Kidney (tissue), 14 donors: ENCODE data around the gene SLX9. TPM values are rescaled to one million over a fixed set of nuclear protein-coding genes. Genes with fewer than 3 reads are reported as not detected.

Experiments
- DNase-seq, 5 donors: peaks; one replicate each; pipeline ENCODE4 v3.0.0-alpha.2; 2013 to 2020
- FAIRE-seq: peaks from 2 replicates; lab custom pipeline; 2012; peaks lifted over from hg19 to GRCh38; lab: Jason Lieb, UNC
- H3K27ac ChIP-seq, 2 donors: one replicate each; pipeline ENCODE4 v1.7.0; 2013; ENCODE audit warnings: low read depth in 2 of 2, low read length in 2 of 2, inconsistent platforms in 1 of 2
- H3K27me3 ChIP-seq: one replicate; pipeline ENCODE4 v1.7.1; 2013; ENCODE audit warnings: low read length, inconsistent platforms; ENCODE audit not compliant: control insufficient read depth, insufficient read depth
- H3K36me3 ChIP-seq, 3 donors: one replicate each; pipeline versions ENCODE4 v1.7.0 to v1.7.1; 2013; ENCODE audit warnings: low read length in 3 of 3, control low read depth in 1 of 3, inconsistent platforms in 1 of 3; ENCODE audit not compliant: insufficient read depth in 3 of 3, control insufficient read depth in 2 of 3
- H3K4me1 ChIP-seq, 3 donors: one replicate each; pipeline versions ENCODE4 v1.7.0 to v1.7.1; 2013; ENCODE audit warnings: low read length in 3 of 3, inconsistent platforms in 1 of 3, low read depth in 1 of 3; ENCODE audit not compliant: control insufficient read depth in 2 of 3, insufficient read depth in 2 of 3
- H3K4me3 ChIP-seq, 3 donors: one replicate each; pipeline versions ENCODE4 v1.7.0 to v1.8.1; 2013; ENCODE audit warnings: low read length in 3 of 3, control low read depth in 1 of 3, inconsistent platforms in 1 of 3
- H3K9ac ChIP-seq, 3 donors: one replicate each; pipeline versions ENCODE4 v1.7.0 to v1.7.1; 2013; ENCODE audit warnings: low read length in 3 of 3, control low read depth in 1 of 3, inconsistent platforms in 1 of 3
- H3K9me3 ChIP-seq, 3 donors: one replicate each; pipeline versions ENCODE4 v1.7.0 to v1.7.1; 2013; ENCODE audit warnings: low read length in 3 of 3, control low read depth in 1 of 3, inconsistent platforms in 1 of 3; ENCODE audit not compliant: control insufficient read depth in 2 of 3, insufficient read depth in 1 of 3
- intact Hi-C: fragments of 100-400 bp; cut with DNase I; formaldehyde crosslinking; loops from one replicate; pipeline ENCODE4 v1.11.1; 2022
- polyA plus RNA-seq: library from polyadenylated mRNA; stranded (reverse); fragments of 350-450 nt; fragmentation: Illumina TruSeq; extraction: RNeasy Lipid Tissue Mini Kit (QIAGEN cat#74804); gene quantifications from one replicate; pipeline ENCODE4 v1.2.3, GENCODE V29; 2014; ENCODE audit warnings: low read depth, low replicate concordance; ENCODE audit not compliant: insufficient read depth
- total RNA-seq: library from RNA; stranded (reverse); fragmentation: NEBNext Ultra II Directional; extraction: Animal tissue kit (Norgen Biotek cat#: 25700); gene quantifications from one replicate; pipeline ENCODE4 v1.2.1, GENCODE V29; 2021
- TF ChIP-seq, protein P1 (sequence below): IDR thresholded peaks from 3 replicates; pipeline ENCODE4 v1.5.1; 2012; ENCODE audit warnings: mild to moderate bottlenecking, moderate library complexity, borderline replicate concordance; ENCODE audit not compliant: insufficient read depth; ENCODE audit errors: extremely low read depth
- donor health status: control.
- donor health status: control.
- donor health status: control.
- donor health status: control.
- donor health status: control.
- donor health status: DM: yes; HTN: yes; CAD: no.
- donor health status: Normal renal cell carcinoma (clear cell type).

Gene SLX9
- total and polyA plus RNA-seq, 2 donors from 2014 or later = 27.1 to 35.1 TPM

DNA sequence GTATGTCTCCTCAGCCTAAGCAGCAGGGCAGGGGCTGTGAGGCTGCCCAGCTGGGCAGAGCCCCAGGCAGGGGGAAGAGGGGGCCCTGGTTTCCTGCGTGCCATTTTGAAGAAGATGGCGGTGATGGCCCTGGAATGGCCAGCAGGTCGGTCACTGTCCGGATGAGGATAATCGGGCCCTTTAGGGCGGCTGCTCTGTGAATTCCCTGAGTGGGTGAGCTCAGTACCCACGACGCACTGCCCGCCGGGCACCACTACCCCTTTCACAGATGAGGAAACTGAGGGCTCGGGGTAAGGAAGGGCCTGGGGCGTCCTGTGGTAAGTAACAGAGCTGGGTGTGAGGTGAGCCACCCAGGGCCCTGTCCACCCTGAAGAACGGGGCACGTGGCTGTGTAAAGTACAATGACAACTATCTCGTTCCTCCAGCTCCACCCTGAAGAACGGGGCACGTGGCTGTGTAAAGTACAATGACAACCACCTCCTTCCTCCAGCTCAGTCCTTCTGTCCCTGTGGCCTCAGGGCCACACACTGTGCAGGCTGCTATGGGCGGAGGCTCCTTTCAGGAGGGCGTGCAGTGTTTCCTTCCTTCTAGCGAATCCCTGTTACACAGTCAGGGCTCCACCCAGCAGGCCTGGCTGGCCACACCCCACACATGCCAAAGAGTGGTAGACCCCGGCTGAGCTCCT is 42.4 kb upstream of the SLX9 start:
- no peaks in the 10 kb centered on the region for H3K27me3 ChIP-seq
- no peak overlapping the region for H3K9ac ChIP-seq
- TF ChIP-seq, protein P1, sequence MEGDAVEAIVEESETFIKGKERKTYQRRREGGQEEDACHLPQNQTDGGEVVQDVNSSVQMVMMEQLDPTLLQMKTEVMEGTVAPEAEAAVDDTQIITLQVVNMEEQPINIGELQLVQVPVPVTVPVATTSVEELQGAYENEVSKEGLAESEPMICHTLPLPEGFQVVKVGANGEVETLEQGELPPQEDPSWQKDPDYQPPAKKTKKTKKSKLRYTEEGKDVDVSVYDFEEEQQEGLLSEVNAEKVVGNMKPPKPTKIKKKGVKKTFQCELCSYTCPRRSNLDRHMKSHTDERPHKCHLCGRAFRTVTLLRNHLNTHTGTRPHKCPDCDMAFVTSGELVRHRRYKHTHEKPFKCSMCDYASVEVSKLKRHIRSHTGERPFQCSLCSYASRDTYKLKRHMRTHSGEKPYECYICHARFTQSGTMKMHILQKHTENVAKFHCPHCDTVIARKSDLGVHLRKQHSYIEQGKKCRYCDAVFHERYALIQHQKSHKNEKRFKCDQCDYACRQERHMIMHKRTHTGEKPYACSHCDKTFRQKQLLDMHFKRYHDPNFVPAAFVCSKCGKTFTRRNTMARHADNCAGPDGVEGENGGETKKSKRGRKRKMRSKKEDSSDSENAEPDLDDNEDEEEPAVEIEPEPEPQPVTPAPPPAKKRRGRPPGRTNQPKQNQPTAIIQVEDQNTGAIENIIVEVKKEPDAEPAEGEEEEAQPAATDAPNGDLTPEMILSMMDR = no peak
- H3K4me1 ChIP-seq = peaks cover 0 to 5% (median 4%) of the 10 kb centered on the region in 3 donors
- peak in 1 of 5 donors; percentile 66 for DNase-seq
- no peak for FAIRE-seq
- H3K36me3 ChIP-seq = peaks cover 0 to 3% (median 2%) of the 10 kb centered on the region in 3 donors
- intact Hi-C loops = no loop called here
- H3K4me3 ChIP-seq = no peak overlapping the region
- no peak overlapping the region for H3K27ac ChIP-seq
- no peaks in the 10 kb centered on the region for H3K9me3 ChIP-seq

DNA sequence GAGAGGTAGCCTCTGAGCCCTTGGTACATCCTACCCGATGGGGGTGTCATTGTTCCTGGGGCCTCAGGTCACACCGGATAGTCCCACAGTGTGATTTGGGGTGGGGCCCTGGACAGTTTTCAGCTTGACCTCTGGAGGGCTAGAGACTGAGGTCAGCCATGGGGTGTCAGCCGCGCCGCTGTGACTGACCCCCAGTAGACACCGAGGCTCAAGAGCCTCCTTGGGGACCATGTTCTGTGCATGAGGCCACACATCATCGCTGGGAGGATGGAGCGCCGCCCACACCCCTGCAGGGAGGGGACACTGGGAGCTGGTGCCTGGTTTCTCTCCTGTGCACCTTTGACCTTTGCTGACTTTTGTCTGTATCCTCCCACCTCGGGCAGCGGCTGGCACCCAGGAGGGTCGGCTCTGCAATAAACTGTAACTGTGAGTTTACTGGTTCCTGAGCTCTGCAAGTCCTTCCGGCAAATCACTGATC is 41.8 kb upstream of the SLX9 start:
- intact Hi-C loops = no loop called here
- H3K9ac ChIP-seq = no peak overlapping the region
- H3K27me3 ChIP-seq = no peaks in the 10 kb centered on the region
- no peaks in the 10 kb centered on the region for H3K9me3 ChIP-seq
- H3K27ac ChIP-seq = no peak overlapping the region
- peaks cover 0 to 6% (median 4%) of the 10 kb centered on the region in 3 donors for H3K4me1 ChIP-seq
- peaks cover 0 to 3% (median 2%) of the 10 kb centered on the region in 3 donors for H3K36me3 ChIP-seq
- H3K4me3 ChIP-seq = no peak overlapping the region
- FAIRE-seq (no peak), DNase-seq (peak in 2 of 5 donors; percentile 29 to 66)
- TF ChIP-seq, protein P1 = no peak

DNA sequence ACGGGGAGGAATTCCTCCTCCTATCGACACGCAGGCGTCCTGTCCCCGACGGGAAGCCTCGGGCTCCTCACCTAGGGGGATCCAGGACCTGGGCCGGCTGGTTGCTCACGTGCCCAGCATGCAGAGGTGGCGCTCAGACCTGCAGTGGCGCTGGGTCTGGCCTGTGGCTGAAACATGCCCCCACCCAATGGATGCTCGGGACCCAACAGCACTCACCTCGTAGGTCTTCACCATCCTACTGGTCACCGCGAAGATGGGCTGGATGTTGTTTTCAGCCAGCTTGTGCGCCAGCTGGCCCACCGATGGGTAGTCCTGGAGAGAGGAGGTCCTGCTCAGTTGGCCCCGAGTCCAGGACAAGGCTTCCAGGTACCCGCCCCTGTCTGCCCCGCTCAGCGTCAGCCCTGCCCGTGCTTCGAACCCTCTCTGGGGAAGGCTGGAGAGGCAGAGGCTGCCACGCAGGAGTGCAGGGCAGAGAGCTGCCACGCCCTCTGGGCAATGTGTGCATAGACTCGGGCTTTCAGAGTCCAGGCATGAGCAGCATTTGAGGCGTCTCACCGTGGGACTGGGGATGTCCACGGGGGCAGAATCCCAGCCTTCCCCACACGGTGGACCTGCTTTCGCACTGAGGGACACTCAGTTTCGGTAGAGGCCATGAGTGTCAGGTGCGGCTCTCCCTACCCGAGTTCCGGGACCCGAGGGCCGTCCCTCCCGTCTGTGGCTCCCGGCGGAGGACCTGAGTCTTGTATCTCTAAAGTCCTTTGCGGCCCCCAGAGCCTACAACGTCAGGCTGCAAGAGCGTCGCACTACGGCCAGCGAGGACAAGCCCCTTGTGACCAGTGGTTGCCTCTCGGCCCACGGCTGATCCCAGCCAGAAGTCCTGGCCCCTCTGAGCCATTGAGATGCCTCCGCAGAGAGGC is 40.7 kb upstream of the SLX9 start:
- TF ChIP-seq, protein P1 = no peak
- Histone ChIP-seq H3K4me1 (peaks cover 0 to 7% (median 0%) of the 10 kb centered on the region in 3 donors), H3K4me3 (no peak overlapping the region), H3K9me3 (no peaks in the 10 kb centered on the region), H3K27me3 (no peaks in the 10 kb centered on the region), H3K27ac (no peak overlapping the region), H3K9ac (no peak overlapping the region), H3K36me3 (peaks cover 0 to 3% (median 2%) of the 10 kb centered on the region in 3 donors)
- DNase-seq (peak in 1 of 5 donors; percentile 77), FAIRE-seq (no peak)
- intact Hi-C loops = no loop called here
